NOMO-1 (cell line): Measurements from ENCODE around the gene EIF2B5.

ENCODE experiments used
- DNase-seq, 2 experiments: peaks; one replicate each; lab custom pipeline; 2025; ENCODE audit not compliant: unreplicated experiment in 2 of 2; lab: John Stamatoyannopoulos, UW

Gene EIF2B5

DNA sequence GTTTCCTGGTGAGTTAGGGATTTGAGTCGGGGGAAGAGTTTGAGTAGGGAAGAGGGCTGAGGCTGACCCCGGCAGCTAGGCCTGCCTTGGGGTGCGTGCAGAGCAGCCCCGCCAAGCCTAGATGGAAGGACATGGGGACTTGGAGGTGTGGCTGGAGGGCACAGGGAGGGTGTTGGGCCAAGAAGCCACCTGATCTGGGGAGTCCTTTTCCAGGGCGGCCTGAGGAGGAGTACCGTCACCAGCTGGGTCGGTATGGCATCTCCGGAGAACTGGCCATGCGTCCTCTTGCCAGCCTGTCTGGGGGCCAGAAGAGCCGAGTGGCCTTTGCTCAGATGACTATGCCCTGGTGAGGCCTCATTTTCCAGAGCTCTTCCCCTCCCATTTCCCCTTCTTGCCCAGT is 57.7 kb downstream of the EIF2B5 start:
- no peak for DNase-seq

DNA sequence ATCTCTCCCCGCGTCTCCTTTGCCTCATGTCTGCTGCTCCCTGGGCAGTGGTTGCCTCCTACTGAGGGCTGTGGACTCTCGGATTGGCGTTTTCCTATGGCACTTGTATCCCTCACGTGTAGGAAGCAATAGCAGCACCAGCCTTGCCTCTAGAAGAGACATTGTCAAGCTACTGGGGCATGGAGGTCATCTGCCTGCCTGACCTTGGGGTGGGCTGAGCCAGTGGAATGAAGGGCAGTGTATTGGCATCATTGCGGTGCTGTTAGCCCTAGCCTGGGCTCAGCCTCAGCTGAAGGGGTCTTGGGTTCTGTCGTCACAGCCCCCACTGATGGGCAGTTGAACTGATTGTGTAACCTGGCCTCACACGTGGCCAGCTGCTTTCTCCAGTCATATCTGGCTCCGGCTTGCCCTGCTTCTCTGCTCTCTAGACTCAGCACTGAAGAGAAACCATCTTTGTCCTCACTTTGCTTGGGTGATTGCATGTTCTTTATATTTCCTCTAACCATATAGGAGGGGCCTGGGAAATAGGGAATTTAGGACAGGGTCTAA is 58.9 kb downstream of the EIF2B5 start:
- no peak for DNase-seq
